Osteoblast (primary cell): ENCODE results near the gene SNX27. TPM values are rescaled to one million over a fixed set of nuclear protein-coding genes. Genes with fewer than 3 reads are reported as not detected.
"Not testable (repeated sequence)": the region's sequence is repeated elsewhere in the genome, so short reads cannot be mapped to it uniquely, and the experiment has no call there.

Experiments used
- DNase-seq: peaks from one replicate; pipeline ENCODE4 v3.0.0; 2011; ENCODE audit warnings: low spot score, mixed read lengths; ENCODE audit not compliant: insufficient read length; ENCODE audit errors: missing footprints
- H2AFZ ChIP-seq: 2 replicates; pipeline ENCODE4 v1.6.0; 2011; ENCODE audit warnings: mild to moderate bottlenecking, low read length
- H3K27ac ChIP-seq: 2 replicates; pipeline ENCODE4 v1.5.1; 2011; ENCODE audit warnings: mild to moderate bottlenecking, low read depth, low read length, moderate library complexity
- H3K27me3 ChIP-seq: 2 replicates; pipeline ENCODE4 v1.6.0; 2012; ENCODE audit warnings: mild to moderate bottlenecking, control low read depth, inconsistent platforms, low read length, moderate library complexity; ENCODE audit not compliant: insufficient read depth
- H3K36me3 ChIP-seq: 2 replicates; pipeline ENCODE4 v1.5.1; 2011; ENCODE audit warnings: mild to moderate bottlenecking, low read length, control low read depth, moderate library complexity; ENCODE audit not compliant: insufficient read depth
- H3K4me1 ChIP-seq: 2 replicates; pipeline ENCODE4 v1.5.1; 2011; ENCODE audit warnings: mild to moderate bottlenecking, low read length, control low read depth, moderate library complexity; ENCODE audit not compliant: insufficient read depth
- H3K4me2 ChIP-seq: 2 replicates; pipeline ENCODE4 v1.6.0; 2011; ENCODE audit warnings: mild to moderate bottlenecking, low read length; ENCODE audit not compliant: insufficient read depth
- H3K4me3 ChIP-seq: fragments of 200-600 bp; sonication (generic); 3 replicates; pipeline ENCODE4 v1.5.1; 2012; ENCODE audit warnings: mild to moderate bottlenecking, low read length, inconsistent platforms; ENCODE audit not compliant: insufficient read depth
- H3K79me2 ChIP-seq: 2 replicates; pipeline ENCODE4 v1.6.0; 2012; ENCODE audit warnings: mild to moderate bottlenecking, low read length, control low read depth, inconsistent platforms; ENCODE audit not compliant: insufficient read depth
- H3K9me3 ChIP-seq: 2 replicates; pipeline ENCODE4 v1.5.1; 2011; ENCODE audit warnings: low read depth, low read length, control low read depth
- H4K20me1 ChIP-seq: 2 replicates; pipeline ENCODE4 v1.6.0; 2012; ENCODE audit warnings: mild to moderate bottlenecking, low read length, control low read depth; ENCODE audit not compliant: insufficient read depth
- CTCF ChIP-seq: IDR thresholded peaks from 2 replicates; pipeline ENCODE4 v1.5.1; 2011; ENCODE audit warnings: mild to moderate bottlenecking, low read depth, low read length, moderate library complexity; ENCODE audit errors: extremely low read depth
- total RNA-seq: library from RNA; depleted of rRNA; stranded (reverse); fragments of >200 nt; gene quantifications from 2 replicates; pipeline ENCODE4 v1.2.3, GENCODE V29; 2012

The SNX27 gene
- total RNA-seq, 1 donor, result 23.5 TPM

- H3K9me3 ChIP-seq, result no peaks in the 10 kb centered on the region
- H3K27me3 ChIP-seq, result no peaks in the 10 kb centered on the region
- H3K79me2 ChIP-seq, result peaks cover 13% of the 10 kb centered on the region
- no peaks in the 10 kb centered on the region for H3K36me3 ChIP-seq
- H3K4me3 ChIP-seq, result no peak overlapping the region
- peaks cover 20% of the 10 kb centered on the region for H3K4me1 ChIP-seq
- DNase-seq, result no peak
- no peak overlapping the region for H3K4me2 ChIP-seq
- peak overlapping the region; percentile 4 for H3K27ac ChIP-seq
- no peak for TF ChIP-seq CTCF
- H2AFZ ChIP-seq, result no peak overlapping the region
- peaks cover 25% of the 10 kb centered on the region for H4K20me1 ChIP-seq
Measured at GRCh38 chr1:151638812-151639211, 27.0 kb downstream of the SNX27 start.

DNA sequence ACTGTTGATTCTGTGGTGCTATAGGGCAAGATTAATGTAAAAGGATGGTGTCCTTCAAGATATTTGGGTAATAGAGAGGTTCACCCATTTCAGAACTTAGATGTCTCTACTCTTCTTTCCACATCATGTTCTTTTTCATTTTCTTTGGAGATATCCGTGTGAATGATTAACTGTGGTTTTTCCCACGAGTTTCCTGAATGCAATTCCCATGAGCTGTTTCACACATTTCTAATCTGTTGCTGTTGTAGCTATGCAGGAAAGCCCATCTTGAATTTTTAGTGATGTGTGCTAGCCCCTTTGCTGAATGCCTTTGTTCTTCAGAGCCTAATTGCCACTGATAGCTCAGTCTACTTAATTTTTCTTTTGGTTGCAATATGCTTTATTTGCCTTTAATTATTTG is 27.6 kb downstream of the SNX27 start:
- Histone ChIP-seq H3K4me1 (peaks cover 20% of the 10 kb centered on the region), H3K9me3 (no peaks in the 10 kb centered on the region), H2AFZ (no peak overlapping the region), H3K27ac (peak overlapping the region; percentile 4), H3K4me2 (peak overlapping the region; percentile 46), H3K36me3 (no peaks in the 10 kb centered on the region), H3K79me2 (peaks cover 13% of the 10 kb centered on the region), H3K27me3 (no peaks in the 10 kb centered on the region), H4K20me1 (peaks cover 25% of the 10 kb centered on the region), H3K4me3 (no peak overlapping the region)
- no peak for TF ChIP-seq CTCF
- no peak for DNase-seq

- Histone ChIP-seq H2AFZ (no peak overlapping the region), H4K20me1 (peaks cover 25% of the 10 kb centered on the region), H3K27me3 (no peaks in the 10 kb centered on the region), H3K79me2 (peaks cover 23% of the 10 kb centered on the region), H3K4me2 (no peak overlapping the region), H3K4me3 (no peak overlapping the region), H3K9me3 (no peaks in the 10 kb centered on the region), H3K4me1 (peaks cover 20% of the 10 kb centered on the region), H3K36me3 (no peaks in the 10 kb centered on the region), H3K27ac (no peak overlapping the region)
- DNase-seq, result no peak
- TF ChIP-seq CTCF, result no peak
Measured at GRCh38 chr1:151641229-151641628, 29.4 kb downstream of the SNX27 start.

DNA sequence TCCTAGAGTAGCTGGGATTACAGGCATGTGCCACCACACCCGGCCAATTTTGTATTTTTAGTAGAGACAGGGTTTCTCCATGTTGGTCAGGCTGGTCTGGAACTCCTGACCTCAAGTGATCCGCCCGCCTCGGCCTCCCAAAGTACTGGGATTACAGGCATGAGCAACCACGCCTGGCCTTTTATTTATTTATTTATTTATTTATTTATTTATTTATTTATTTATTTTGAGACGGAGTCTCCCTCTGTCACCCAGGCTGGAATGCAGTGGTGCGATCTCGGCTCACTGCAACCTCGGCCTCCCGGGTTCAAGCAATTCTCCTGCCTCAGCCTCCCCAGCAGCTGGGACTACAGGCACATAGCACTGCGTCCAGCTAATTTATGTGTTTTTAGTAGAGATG is 31.2 kb downstream of the SNX27 start:
- H3K4me2 ChIP-seq, H3K36me3 ChIP-seq, H2AFZ ChIP-seq, H3K9me3 ChIP-seq, H3K27me3 ChIP-seq, H3K4me3 ChIP-seq, H3K27ac ChIP-seq, DNase-seq: not testable (repeated sequence)
- H4K20me1 ChIP-seq, result peaks cover 25% of the 10 kb centered on the region
- H3K79me2 ChIP-seq, result peaks cover 23% of the 10 kb centered on the region
- peaks cover 15% of the 10 kb centered on the region for H3K4me1 ChIP-seq

- H3K27me3 ChIP-seq, result no peaks in the 10 kb centered on the region
- TF ChIP-seq CTCF, result no peak
- no peaks in the 10 kb centered on the region for H3K9me3 ChIP-seq
- DNase-seq, result no peak
- peaks cover 11% of the 10 kb centered on the region for H3K4me1 ChIP-seq
- H3K4me3 ChIP-seq, result no peak overlapping the region
- peaks cover 21% of the 10 kb centered on the region for H4K20me1 ChIP-seq
- no peak overlapping the region for H3K27ac ChIP-seq
- no peak overlapping the region for H2AFZ ChIP-seq
- peaks cover 18% of the 10 kb centered on the region for H3K79me2 ChIP-seq
- H3K4me2 ChIP-seq, result no peak overlapping the region
- H3K36me3 ChIP-seq, result no peaks in the 10 kb centered on the region
Measured at GRCh38 chr1:151644001-151644400, 32.2 kb downstream of the SNX27 start.
